ENCODE data around the gene KMT2A. TPM values are rescaled to one million over a fixed set of nuclear protein-coding genes. Genes with fewer than 3 reads are reported as not detected.
A peak's percentile ranks its signal among the peaks of the same experiment; 100 is the strongest.

The KMT2A gene
- total RNA-seq, 1 experiment from 2014 or later, result 62.0 TPM

DNA sequence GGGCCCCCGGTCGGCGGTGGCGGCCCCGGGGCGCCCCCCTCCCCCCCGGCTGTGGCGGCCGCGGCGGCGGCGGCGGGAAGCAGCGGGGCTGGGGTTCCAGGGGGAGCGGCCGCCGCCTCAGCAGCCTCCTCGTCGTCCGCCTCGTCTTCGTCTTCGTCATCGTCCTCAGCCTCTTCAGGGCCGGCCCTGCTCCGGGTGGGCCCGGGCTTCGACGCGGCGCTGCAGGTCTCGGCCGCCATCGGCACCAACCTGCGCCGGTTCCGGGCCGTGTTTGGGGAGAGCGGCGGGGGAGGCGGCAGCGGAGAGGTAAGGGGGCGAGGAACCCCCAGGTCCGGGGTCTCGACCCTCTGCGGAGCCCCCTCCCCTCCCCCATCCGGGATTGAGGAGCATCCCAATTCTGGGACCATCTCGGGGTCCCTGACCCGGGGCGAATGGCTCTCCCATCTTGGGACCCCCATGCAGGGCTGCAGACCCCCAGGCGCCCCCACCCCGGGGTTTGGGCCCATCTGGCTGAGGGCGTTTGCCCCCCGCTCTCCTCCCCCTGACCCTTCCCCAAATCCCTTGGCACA, 431 bp downstream of the KMT2A start:
- Mint-ChIP-seq H3K36me3 (ENCODE audit: insufficient read depth in 1 of 3, low read depth in 3 of 3) (peaks cover 6 to 26% (median 8%) of the 10 kb centered on the region in 3 experiments; a peak in 6 of 7 replicates), H3K9me3 (no peaks in the 10 kb centered on the region), H3K4me1 (peaks cover 42 to 51% of the 10 kb centered on the region in 2 experiments), H3K27me3 (ENCODE audit: low read depth) (peaks cover 20% of the 10 kb centered on the region), H3K4me3 (peak overlapping the region; percentile 91 to 92), H3K27ac (peak overlapping the region; percentile 71 to 97 (median 97))
- H3T11ph ChIP-seq (ENCODE audit: low read length), result no peak overlapping the region
- peak overlapping the region; percentile 34 for H3K18ac ChIP-seq (ENCODE audit: insufficient read length, low read depth, low read length)
- peaks cover 27% of the 10 kb centered on the region; the same call in 1 of the 2 replicates for H3K79me2 ChIP-seq (ENCODE audit: insufficient read depth, low read length)
- no peak overlapping the region for H2BK5ac ChIP-seq (ENCODE audit: insufficient read length, low read length)
- H3K14ac ChIP-seq (ENCODE audit: insufficient read depth, low read length), result peak overlapping the region; percentile 83
- H3K4ac ChIP-seq (ENCODE audit: low read depth, low read length), result no peak overlapping the region
- peaks cover 2% of the 10 kb centered on the region for H3K79me1 ChIP-seq (ENCODE audit: insufficient read depth, low read depth, low read length, poor library complexity, severe bottlenecking)
- no peaks in the 10 kb centered on the region for H3K9me3 ChIP-seq (ENCODE audit: control insufficient read depth, low read depth, low read length)
- no peak overlapping the region for H2AFZ ChIP-seq (ENCODE audit: low read length)
- TF ChIP-seq, protein P1, sequence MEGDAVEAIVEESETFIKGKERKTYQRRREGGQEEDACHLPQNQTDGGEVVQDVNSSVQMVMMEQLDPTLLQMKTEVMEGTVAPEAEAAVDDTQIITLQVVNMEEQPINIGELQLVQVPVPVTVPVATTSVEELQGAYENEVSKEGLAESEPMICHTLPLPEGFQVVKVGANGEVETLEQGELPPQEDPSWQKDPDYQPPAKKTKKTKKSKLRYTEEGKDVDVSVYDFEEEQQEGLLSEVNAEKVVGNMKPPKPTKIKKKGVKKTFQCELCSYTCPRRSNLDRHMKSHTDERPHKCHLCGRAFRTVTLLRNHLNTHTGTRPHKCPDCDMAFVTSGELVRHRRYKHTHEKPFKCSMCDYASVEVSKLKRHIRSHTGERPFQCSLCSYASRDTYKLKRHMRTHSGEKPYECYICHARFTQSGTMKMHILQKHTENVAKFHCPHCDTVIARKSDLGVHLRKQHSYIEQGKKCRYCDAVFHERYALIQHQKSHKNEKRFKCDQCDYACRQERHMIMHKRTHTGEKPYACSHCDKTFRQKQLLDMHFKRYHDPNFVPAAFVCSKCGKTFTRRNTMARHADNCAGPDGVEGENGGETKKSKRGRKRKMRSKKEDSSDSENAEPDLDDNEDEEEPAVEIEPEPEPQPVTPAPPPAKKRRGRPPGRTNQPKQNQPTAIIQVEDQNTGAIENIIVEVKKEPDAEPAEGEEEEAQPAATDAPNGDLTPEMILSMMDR (conservative IDR thresholded peaks at IDR 0.05), result no peak
- no peak overlapping the region for H2BK120ac ChIP-seq (ENCODE audit: low read depth, low read length, poor library complexity, severe bottlenecking)
- H3K56ac ChIP-seq (ENCODE audit: insufficient read length, low read depth, low read length), result no peak overlapping the region
- H2BK15ac ChIP-seq (ENCODE audit: low read depth, low read length), result no peak overlapping the region
- H4K8ac ChIP-seq (replicated peaks; ENCODE audit: insufficient read length, low read depth, low read length), result no peak overlapping the region
- H3K23ac ChIP-seq (ENCODE audit: insufficient read length, low read depth, low read length), result no peak overlapping the region
- peaks cover 1% of the 10 kb centered on the region; the same call in 1 of the 2 replicates for H3K4me1 ChIP-seq (ENCODE audit: insufficient read depth, low read length)
- H2BK20ac ChIP-seq (ENCODE audit: low read depth, low read length, poor library complexity, severe bottlenecking), result no peak overlapping the region
- no CpG with 5 or more reads among the region's 55 CpGs for WGBS (ENCODE audit: extremely low coverage, insufficient read length, low lambda C conversion rate)
- no peak overlapping the region for H2AK5ac ChIP-seq (ENCODE audit: insufficient read length, low read length)
- no peak overlapping the region for H3K27ac ChIP-seq (ENCODE audit: insufficient read length, low read depth, low read length)
- no peaks in the 10 kb centered on the region for H3K27me3 ChIP-seq (ENCODE audit: insufficient read depth, low read length)
- DNase-seq, result peak; percentile 37
- H3K4me2 ChIP-seq (ENCODE audit: insufficient read depth, insufficient read length, low read length), result peak overlapping the region; percentile 80
- no peaks in the 10 kb centered on the region for H4K20me1 ChIP-seq (ENCODE audit: control insufficient read depth, insufficient read depth, insufficient read length)
- no peak overlapping the region for H2BK12ac ChIP-seq (ENCODE audit: insufficient read length, low read depth, low read length)
- no peak overlapping the region for H4K91ac ChIP-seq (ENCODE audit: insufficient read length, low read depth, low read length)
- H4K5ac ChIP-seq (ENCODE audit: insufficient read length, low read depth, low read length), result no peak overlapping the region
- H3K23me2 ChIP-seq (ENCODE audit: insufficient read length, low read depth, low read length, poor library complexity, severe bottlenecking), result peaks cover 34% of the 10 kb centered on the region
- peak overlapping the region; percentile 61 for H3K9ac ChIP-seq (ENCODE audit: extremely low read depth, insufficient read length, low read length)
